Smooth muscle cell of bladder (primary cell): Measurements from ENCODE around the gene ZNF646. TPM values are rescaled to one million over a fixed set of nuclear protein-coding genes. Genes with fewer than 3 reads are reported as not detected.

Experiments
- total RNA-seq: library from RNA; depleted of rRNA; stranded (reverse); fragments of >200 nt; gene quantifications from 2 replicates; pipeline ENCODE4 v1.2.3, GENCODE V29; 2014

ZNF646 gene, protein sequence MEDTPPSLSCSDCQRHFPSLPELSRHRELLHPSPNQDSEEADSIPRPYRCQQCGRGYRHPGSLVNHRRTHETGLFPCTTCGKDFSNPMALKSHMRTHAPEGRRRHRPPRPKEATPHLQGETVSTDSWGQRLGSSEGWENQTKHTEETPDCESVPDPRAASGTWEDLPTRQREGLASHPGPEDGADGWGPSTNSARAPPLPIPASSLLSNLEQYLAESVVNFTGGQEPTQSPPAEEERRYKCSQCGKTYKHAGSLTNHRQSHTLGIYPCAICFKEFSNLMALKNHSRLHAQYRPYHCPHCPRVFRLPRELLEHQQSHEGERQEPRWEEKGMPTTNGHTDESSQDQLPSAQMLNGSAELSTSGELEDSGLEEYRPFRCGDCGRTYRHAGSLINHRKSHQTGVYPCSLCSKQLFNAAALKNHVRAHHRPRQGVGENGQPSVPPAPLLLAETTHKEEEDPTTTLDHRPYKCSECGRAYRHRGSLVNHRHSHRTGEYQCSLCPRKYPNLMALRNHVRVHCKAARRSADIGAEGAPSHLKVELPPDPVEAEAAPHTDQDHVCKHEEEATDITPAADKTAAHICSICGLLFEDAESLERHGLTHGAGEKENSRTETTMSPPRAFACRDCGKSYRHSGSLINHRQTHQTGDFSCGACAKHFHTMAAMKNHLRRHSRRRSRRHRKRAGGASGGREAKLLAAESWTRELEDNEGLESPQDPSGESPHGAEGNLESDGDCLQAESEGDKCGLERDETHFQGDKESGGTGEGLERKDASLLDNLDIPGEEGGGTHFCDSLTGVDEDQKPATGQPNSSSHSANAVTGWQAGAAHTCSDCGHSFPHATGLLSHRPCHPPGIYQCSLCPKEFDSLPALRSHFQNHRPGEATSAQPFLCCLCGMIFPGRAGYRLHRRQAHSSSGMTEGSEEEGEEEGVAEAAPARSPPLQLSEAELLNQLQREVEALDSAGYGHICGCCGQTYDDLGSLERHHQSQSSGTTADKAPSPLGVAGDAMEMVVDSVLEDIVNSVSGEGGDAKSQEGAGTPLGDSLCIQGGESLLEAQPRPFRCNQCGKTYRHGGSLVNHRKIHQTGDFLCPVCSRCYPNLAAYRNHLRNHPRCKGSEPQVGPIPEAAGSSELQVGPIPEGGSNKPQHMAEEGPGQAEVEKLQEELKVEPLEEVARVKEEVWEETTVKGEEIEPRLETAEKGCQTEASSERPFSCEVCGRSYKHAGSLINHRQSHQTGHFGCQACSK (N-terminal part only)
- 9.4 and 12.4 TPM in 2 replicates for total RNA-seq

DNA sequence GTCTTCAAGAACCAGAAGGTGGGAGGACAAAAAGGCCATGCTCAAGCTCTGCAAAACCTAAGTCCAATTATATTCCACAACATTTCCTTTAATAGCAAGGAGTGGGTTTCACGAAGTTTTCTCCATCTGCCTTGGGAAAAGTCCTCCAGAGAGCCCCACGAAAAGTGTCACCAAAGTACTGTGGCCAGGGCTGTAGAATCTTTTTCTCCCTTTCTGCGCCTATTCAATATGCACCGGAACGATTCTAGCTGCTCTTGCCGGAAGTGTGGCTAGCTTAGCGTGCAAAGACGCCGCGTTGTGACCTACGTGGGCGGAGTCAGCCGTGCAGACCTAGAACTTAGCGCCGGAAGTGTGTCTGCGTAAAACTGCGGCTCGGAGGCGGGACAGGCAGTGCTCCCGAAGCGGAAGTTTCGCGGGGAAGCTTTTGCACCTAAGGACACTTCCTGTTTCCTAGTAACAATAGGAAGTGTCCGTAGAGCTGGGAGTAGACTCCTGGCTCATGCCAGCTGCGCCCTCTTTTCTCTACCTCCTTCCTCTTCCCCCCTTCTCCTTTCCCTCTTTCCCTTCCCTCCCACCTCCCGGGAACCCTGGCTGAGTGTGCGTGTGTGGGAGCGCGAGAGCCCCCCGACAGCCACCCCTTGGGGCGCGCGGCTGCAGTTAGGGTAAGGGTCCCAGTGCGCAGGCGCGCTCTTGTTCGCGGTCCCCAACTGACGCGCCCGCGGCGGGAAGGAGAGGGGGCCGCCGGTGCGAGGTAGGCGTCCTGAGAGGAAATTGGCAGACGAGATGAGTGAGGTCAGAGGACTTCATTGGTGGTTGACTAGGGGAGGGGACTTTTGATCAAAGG, at the start of gene ZNF646, which contains the start of gene ZNF668:
Gene ZNF646, plus strand, starts transcription at position 453 of the 844 bp plus-strand sequence. CDS start 1,903 bp downstream, outside the sequence.
Gene ZNF668, minus strand, starts transcription at position 271 of the 844 bp plus-strand sequence. CDS start 9,781 bp downstream, outside the sequence.

DNA sequence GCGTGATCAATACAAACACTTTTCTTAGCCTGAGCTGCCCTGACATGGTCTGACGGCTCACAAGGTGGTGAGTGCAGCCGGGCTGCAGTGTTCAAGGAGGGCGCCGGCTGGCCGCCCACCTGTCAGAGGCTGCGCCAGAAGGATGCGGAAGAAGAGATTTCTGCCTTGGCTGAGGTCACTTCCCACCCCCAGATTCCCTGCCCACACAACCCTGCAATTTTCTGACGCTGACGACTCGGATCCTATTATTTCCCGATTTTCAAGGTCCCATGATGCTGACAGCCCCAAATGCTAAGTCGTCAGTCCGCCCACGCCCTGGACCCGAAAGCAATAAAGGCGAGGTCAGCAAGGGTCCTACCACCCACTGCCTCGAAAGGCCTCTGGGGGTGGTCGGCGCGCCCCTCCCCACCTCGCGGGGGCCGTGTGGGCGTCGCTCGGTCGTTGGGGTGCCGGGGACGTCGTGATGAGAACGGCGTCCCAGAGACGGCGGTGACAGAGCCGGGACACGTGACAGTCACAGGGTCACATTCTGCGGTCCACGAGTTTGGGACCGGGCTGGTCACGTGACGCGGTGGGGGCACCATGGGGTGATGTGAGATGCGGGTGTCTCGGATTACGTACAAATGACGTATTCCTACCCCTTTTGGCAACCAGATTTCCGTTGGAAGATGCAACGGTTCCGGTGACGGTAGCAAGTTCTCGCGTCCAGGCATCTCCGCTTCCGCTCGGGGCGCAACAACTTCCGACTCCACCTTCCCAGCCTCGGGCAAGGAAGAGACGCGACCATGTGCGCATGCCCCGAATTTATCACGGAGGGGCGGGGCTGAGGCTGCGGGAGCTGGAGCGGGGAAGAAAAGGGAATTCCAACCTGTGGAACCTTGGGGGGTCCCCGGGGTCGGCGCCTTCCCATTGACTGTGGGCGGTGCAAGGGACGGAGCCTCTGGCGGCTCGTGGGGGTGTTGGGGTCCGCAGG, 41.2 kb upstream of the ZNF646 start, which contains the start of gene STX4:
Gene STX4, plus strand, starts transcription at position 823 of the 973 bp plus-strand sequence. CDS start 248 bp downstream, outside the sequence.

DNA sequence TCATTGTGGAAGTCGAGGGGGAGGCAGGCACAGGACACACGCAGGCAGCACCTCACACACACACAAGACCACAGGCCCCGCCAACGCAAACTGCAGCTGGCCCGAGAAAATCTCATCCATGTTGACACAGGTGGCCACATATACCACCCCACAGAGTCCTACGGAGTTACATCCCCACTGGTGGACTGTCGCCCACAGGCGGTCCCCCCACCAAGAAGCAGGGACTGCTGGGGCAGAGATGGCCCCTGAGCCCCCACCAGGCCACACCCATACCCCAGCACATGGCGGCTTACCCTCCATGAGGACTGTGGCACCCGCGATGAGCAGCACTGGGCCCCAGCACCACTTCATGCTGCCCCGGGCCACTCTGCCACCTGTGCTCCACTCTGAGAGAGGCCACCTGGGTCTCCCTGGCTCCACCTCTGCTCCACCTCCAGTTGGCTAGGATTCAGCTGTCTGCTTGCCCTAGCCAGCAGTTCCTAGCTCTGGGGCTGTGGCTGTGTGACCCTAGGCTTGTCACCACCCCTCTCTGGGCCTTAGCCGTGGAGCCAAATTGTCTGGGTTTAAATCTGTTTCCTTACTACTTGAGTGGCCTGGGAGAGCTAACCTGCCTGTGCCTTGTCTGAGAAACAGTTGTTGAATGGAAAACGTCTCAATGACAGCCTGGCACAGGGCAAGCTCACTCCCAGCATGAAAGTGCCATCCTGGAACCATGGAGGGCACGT, 14.4 kb downstream of the ZNF646 start, which contains the start of gene PRSS53:
Gene PRSS53, minus strand, starts transcription at position 485 of the 725 bp plus-strand sequence. Its CDS starts 134 bp downstream, at position 351.

DNA sequence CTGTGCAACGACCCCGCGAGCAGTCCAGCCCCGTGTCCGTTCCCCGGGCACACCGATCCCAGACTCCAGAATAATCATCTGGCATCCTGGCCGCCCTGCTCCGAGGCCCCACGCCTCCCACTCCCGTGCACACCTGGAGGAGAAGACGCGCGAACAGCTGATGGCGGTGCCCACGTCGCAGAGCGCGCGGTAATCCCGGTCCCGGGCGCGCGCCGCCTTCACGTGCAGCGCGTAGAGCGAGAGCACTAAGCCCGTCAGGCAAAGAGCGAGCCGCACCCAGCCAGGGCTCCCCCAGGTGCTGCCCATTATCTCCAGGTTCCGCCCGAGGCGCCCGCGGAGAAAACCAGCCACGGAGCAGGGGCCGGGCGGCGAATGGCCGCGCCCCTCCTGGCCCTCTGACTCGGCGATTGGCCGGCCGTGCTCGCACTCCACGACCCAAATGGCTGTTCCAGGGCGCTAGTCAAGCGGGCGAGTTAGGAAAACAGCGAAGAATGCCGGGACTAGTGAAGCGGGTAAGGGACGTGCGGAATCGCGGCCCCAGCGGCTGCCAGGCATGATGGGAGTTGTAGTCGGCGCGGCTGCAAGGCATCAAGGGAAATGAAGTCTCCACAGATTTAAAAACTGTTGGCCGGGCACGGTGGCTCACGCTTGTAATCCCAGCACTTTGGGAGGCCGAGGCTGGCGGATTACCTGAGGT, 20.4 kb downstream of the ZNF646 start, which contains the start of gene VKORC1:
Gene VKORC1, minus strand, starts transcription at position 374 of the 697 bp plus-strand sequence. Its CDS starts 68 bp downstream, at position 306.

DNA sequence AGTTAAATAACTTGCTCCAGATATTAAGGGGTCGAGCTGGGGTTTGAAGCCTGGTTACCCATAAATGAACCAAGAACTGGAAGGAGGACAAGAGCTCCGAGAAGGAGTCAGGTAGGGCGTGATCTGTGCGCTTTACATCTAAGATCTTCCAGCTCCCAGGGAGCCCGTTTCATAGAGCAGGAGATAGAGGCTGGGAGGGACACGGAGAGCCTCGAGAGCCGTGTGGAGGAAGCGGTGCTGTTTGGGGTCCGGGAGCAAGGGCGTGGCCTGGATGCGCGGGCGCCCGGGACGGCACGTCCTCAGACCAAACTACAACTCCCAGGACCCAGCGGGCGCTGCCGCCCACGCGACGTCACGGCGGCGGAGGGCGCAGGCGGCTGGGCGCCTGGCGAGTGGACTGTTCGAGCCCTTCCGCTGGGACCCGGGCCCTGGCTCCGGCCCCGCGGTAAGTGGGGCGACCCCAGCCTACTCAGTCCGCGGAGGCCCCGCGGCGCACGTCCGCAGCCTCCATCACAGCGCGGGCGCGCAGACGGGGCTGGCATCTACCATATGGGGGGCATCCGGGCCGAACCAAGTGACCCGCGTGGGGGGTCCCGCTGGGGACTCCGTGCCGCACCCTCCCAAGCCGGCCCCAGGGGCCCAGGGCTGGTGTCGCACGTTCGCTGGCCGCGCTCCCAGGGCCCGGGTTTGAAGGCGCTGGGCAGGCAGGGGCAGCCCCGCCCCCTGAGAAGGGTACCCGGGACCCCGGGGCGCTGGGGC, 34.0 kb downstream of the ZNF646 start, which contains the start of gene BCKDK:
Gene BCKDK, plus strand, starts transcription at position 352 of the 759 bp plus-strand sequence. CDS start 838 bp downstream, outside the sequence.

DNA sequence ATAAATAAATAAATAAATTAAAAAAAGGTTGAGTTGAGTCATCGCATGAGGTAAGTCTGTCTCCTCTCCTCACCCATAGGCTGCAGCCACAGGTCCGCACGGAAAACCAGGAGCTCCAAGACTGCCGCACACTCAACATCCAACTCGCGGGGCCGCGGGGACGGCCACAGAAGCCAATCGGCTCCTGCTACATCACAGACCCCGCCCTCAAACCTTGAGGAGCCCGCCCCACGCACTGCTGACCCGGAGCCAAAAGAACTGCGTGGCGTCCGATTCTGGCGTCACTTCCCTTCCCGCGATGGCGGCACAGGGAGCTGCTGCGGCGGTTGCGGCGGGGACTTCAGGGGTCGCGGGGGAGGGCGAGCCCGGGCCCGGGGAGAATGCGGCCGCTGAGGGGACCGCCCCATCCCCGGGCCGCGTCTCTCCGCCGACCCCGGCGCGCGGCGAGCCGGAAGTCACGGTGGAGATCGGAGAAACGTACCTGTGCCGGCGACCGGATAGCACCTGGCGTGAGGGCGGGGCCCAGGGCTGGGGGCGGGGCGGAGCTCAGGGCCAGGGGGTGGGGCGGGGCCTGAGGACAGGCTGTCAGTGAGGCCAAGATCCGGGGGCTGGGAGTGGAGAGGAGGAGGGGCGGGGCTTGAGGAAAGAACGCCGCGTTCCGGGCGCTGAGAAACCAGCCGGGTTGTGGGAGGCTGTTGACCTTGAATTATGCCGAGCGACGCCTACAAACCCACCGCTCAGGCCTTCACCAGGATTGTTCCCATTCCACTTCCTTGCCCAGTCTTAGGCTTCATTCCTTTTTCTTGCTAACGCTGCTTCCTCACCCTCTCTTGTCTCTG, 43.4 kb downstream of the ZNF646 start, which contains the start of gene KAT8:
Gene KAT8, plus strand, starts transcription at position 281 of the 839 bp plus-strand sequence. Its CDS starts 18 bp downstream, at position 299.

Other genes with a start within 250 kb of the ZNF646 start
- gene BCL7C, start 180.3 kb upstream of the ZNF646 start, total RNA-seq = 28.9 and 29.9 TPM in 2 replicates
- 1.6 and 1.7 TPM in 2 replicates for gene CTF1, start 177.8 kb upstream of the ZNF646 start, total RNA-seq
- gene FBXL19, start 150.8 kb upstream of the ZNF646 start, total RNA-seq = 11.5 and 15.9 TPM in 2 replicates
- 42.8 and 51.3 TPM in 2 replicates for gene ORAI3, start 125.4 kb upstream of the ZNF646 start, total RNA-seq
- 1.3 and 2.3 TPM in 2 replicates for gene SETD1A, start 116.7 kb upstream of the ZNF646 start, total RNA-seq
- 28.3 and 34.6 TPM in 2 replicates for gene HSD3B7, start 89.2 kb upstream of the ZNF646 start, total RNA-seq
- gene STX1B, start 63.8 kb upstream of the ZNF646 start, total RNA-seq = 0.71 and 0.83 TPM in 2 replicates
- 30.3 and 33.2 TPM in 2 replicates for gene STX4, start 40.9 kb upstream of the ZNF646 start, total RNA-seq
- 9.2 and 9.8 TPM in 2 replicates for gene ZNF668, start 182 bp upstream of the ZNF646 start, total RNA-seq
- gene PRSS53, start 14.5 kb downstream of the ZNF646 start, total RNA-seq = 1.00 and 3.0 TPM in 2 replicates
- gene VKORC1, start 20.4 kb downstream of the ZNF646 start, total RNA-seq = 84.6 and 122 TPM in 2 replicates
- 11.7 and 15.9 TPM in 2 replicates for gene BCKDK, start 34.0 kb downstream of the ZNF646 start, total RNA-seq
- gene KAT8, start 43.2 kb downstream of the ZNF646 start, total RNA-seq = 31.9 and 39.1 TPM in 2 replicates
- under 0.01 TPM in 1 of 2 replicates, not detected in the other for gene PRSS8, start 61.3 kb downstream of the ZNF646 start, total RNA-seq
- gene PRSS36, start 75.6 kb downstream of the ZNF646 start, total RNA-seq = 0.09 and 0.14 TPM in 2 replicates
- 20.3 and 29.1 TPM in 2 replicates for gene FUS, start 105.7 kb downstream of the ZNF646 start, total RNA-seq
- 103 and 113 TPM in 2 replicates for gene PYCARD, start 128.3 kb downstream of the ZNF646 start, total RNA-seq
- not detected in 2 replicates for gene TRIM72, start 139.7 kb downstream of the ZNF646 start, total RNA-seq
- gene PYDC1, start 142.7 kb downstream of the ZNF646 start, total RNA-seq = not detected in 2 replicates
- not detected in 2 replicates for gene ITGAM, start 185.6 kb downstream of the ZNF646 start, total RNA-seq